Stomach smooth muscle (tissue), 2 donors: Measurements from ENCODE around the gene ATP1A4.
A peak's percentile ranks its signal among the peaks of the same experiment; 100 is the strongest.

Experiments
- H3K27ac ChIP-seq: one replicate; pipeline ENCODE4 v1.7.0; 2013; ENCODE audit warnings: mild to moderate bottlenecking, low read length, inconsistent platforms
- H3K27me3 ChIP-seq, 2 donors: one replicate each; pipeline ENCODE4 v1.7.0; 2013; ENCODE audit warnings: low read length in 2 of 2; ENCODE audit not compliant: insufficient read depth in 2 of 2, control insufficient read depth in 1 of 2
- H3K36me3 ChIP-seq, 2 donors: one replicate each; pipeline ENCODE4 v1.7.0; 2013; ENCODE audit warnings: low read length in 2 of 2; ENCODE audit not compliant: control insufficient read depth in 2 of 2, insufficient read depth in 2 of 2
- H3K4me1 ChIP-seq: one replicate; pipeline ENCODE4 v1.7.0; 2013; ENCODE audit warnings: low read length; ENCODE audit not compliant: control insufficient read depth, insufficient read depth
- H3K4me3 ChIP-seq, 2 donors: one replicate each; pipeline ENCODE4 v1.7.0; 2013; ENCODE audit warnings: low read length in 2 of 2
- H3K9ac ChIP-seq, 2 donors: one replicate each; pipeline ENCODE4 v1.7.0; 2013; ENCODE audit warnings: low read length in 2 of 2, mild to moderate bottlenecking in 1 of 2
- H3K9me3 ChIP-seq, 2 donors: one replicate each; pipeline ENCODE4 v1.7.0; 2013; ENCODE audit warnings: low read length in 2 of 2; ENCODE audit not compliant: control insufficient read depth in 2 of 2
- donor health status: healthy.
- donor health status: Pancreatic carcinoma.

Gene ATP1A4

GRCh38 chr1:160206421-160207117, 55.2 kb downstream of the ATP1A4 start:
- H3K9ac ChIP-seq = peak overlapping the region; percentile 90 to 92
- peak overlapping the region; percentile 91 to 93 for H3K4me3 ChIP-seq
- peaks cover 62% of the 10 kb centered on the region for H3K4me1 ChIP-seq

GRCh38 chr1:160207118-160207650, 55.8 kb downstream of the ATP1A4 start:
- H3K9me3 ChIP-seq = no peaks in the 10 kb centered on the region
- peak overlapping the region; percentile 91 to 93 for H3K4me3 ChIP-seq
- peak overlapping the region; percentile 85 for H3K27ac ChIP-seq
- peaks cover 62% of the 10 kb centered on the region for H3K4me1 ChIP-seq
- H3K36me3 ChIP-seq = peaks cover 9 to 15% of the 10 kb centered on the region in 2 donors
- H3K27me3 ChIP-seq = no peaks in the 10 kb centered on the region
- peak overlapping the region in 1 of 2 donors; percentile 92 for H3K9ac ChIP-seq

More at GRCh38 chr1:160206421-160207117, 55.2 kb downstream of the ATP1A4 start:
- H3K9me3 ChIP-seq = no peaks in the 10 kb centered on the region
- peaks cover 3 to 11% of the 10 kb centered on the region in 2 donors for H3K36me3 ChIP-seq
- peak overlapping the region; percentile 85 for H3K27ac ChIP-seq
- no peaks in the 10 kb centered on the region for H3K27me3 ChIP-seq

GRCh38 chr1:160207771-160208556, 56.6 kb downstream of the ATP1A4 start:
- H3K27ac ChIP-seq = peak overlapping the region; percentile 58
- H3K9me3 ChIP-seq = no peaks in the 10 kb centered on the region
- H3K9ac ChIP-seq = no peak overlapping the region
- H3K27me3 ChIP-seq = no peaks in the 10 kb centered on the region
- H3K4me1 ChIP-seq = peaks cover 62% of the 10 kb centered on the region
- peaks cover 14 to 23% of the 10 kb centered on the region in 2 donors for H3K36me3 ChIP-seq
- no peak overlapping the region for H3K4me3 ChIP-seq

GRCh38 chr1:160208557-160209320, 57.3 kb downstream of the ATP1A4 start:
- no peak overlapping the region for H3K9ac ChIP-seq

GRCh38 chr1:160209321-160210046, 58.1 kb downstream of the ATP1A4 start:
- H3K27me3 ChIP-seq = no peaks in the 10 kb centered on the region
- H3K36me3 ChIP-seq = peaks cover 26 to 36% of the 10 kb centered on the region in 2 donors
- H3K27ac ChIP-seq = peak overlapping the region; percentile 58
- peak overlapping the region in 1 of 2 donors; percentile 29 for H3K4me3 ChIP-seq
- H3K9ac ChIP-seq = peak overlapping the region in 1 of 2 donors; percentile 36
- no peaks in the 10 kb centered on the region for H3K9me3 ChIP-seq
- H3K4me1 ChIP-seq = peaks cover 59% of the 10 kb centered on the region

More at GRCh38 chr1:160208557-160209320, 57.3 kb downstream of the ATP1A4 start:
- H3K27me3 ChIP-seq = no peaks in the 10 kb centered on the region
- peak overlapping the region; percentile 58 for H3K27ac ChIP-seq
- peak overlapping the region in 1 of 2 donors; percentile 29 for H3K4me3 ChIP-seq
- no peaks in the 10 kb centered on the region for H3K9me3 ChIP-seq
- peaks cover 21 to 28% of the 10 kb centered on the region in 2 donors for H3K36me3 ChIP-seq
- peaks cover 62% of the 10 kb centered on the region for H3K4me1 ChIP-seq

- Histone ChIP-seq H3K9ac (no peak overlapping the region), H3K4me1 (peaks cover 55% of the 10 kb centered on the region), H3K4me3 (no peak overlapping the region), H3K36me3 (peaks cover 37 to 47% of the 10 kb centered on the region in 2 donors), H3K27me3 (no peaks in the 10 kb centered on the region), H3K27ac (peak overlapping the region; percentile 37), H3K9me3 (no peaks in the 10 kb centered on the region)
Observed at GRCh38 chr1:160210561-160210960, 59.2 kb downstream of the ATP1A4 start.

GRCh38 chr1:160211046-160211790, 59.8 kb downstream of the ATP1A4 start:
- Histone ChIP-seq H3K27me3 (no peaks in the 10 kb centered on the region), H3K9me3 (no peaks in the 10 kb centered on the region), H3K36me3 (peaks cover 44 to 53% of the 10 kb centered on the region in 2 donors), H3K27ac (peak overlapping the region; percentile 37), H3K9ac (no peak overlapping the region), H3K4me3 (no peak overlapping the region), H3K4me1 (peaks cover 49% of the 10 kb centered on the region)

GRCh38 chr1:160214481-160215140, 63.2 kb downstream of the ATP1A4 start:
- Histone ChIP-seq H3K27me3 (no peaks in the 10 kb centered on the region), H3K27ac (no peak overlapping the region), H3K4me3 (no peak overlapping the region), H3K9me3 (no peaks in the 10 kb centered on the region), H3K4me1 (peaks cover 46% of the 10 kb centered on the region), H3K9ac (peak overlapping the region in 1 of 2 donors; percentile 21), H3K36me3 (peaks cover 46 to 65% of the 10 kb centered on the region in 2 donors)

- H3K9me3 ChIP-seq = no peaks in the 10 kb centered on the region
- no peaks in the 10 kb centered on the region for H3K27me3 ChIP-seq
- H3K4me1 ChIP-seq = peaks cover 37% of the 10 kb centered on the region
- H3K36me3 ChIP-seq = peaks cover 51 to 72% of the 10 kb centered on the region in 2 donors
- peak overlapping the region; percentile 24 for H3K27ac ChIP-seq
- no peak overlapping the region for H3K4me3 ChIP-seq
- H3K9ac ChIP-seq = no peak overlapping the region
Observed at GRCh38 chr1:160216301-160216700, 64.9 kb downstream of the ATP1A4 start.
